Choroid plexus epithelial cell (primary cell): Measurements from ENCODE around the gene HS6ST3.

Experiments used
- DNase-seq: peaks from one replicate; pipeline ENCODE4 v3.0.0-alpha.2; 2010; ENCODE audit warnings: low read depth
- H3K4me3 ChIP-seq: 2 replicates; pipeline ENCODE4 v1.5.1; 2011; ENCODE audit warnings: low read depth, mild to moderate bottlenecking, control low read depth, low read length, moderate library complexity
- CTCF ChIP-seq: conservative IDR thresholded peaks from 2 replicates; pipeline ENCODE4 v1.5.1; 2011; ENCODE audit warnings: low read depth, mild to moderate bottlenecking, control low read depth, inconsistent platforms, low read length, moderate library complexity

HS6ST3 gene

GRCh38 chr13:96680898-96681297 is 591.0 kb downstream of the HS6ST3 start:
- no peak for DNase-seq
- no peak for TF ChIP-seq CTCF
- H3K4me3 ChIP-seq = no peak overlapping the region

GRCh38 chr13:96681766-96682165 is 591.9 kb downstream of the HS6ST3 start:
- TF ChIP-seq CTCF = no peak
- DNase-seq = no peak
- no peak overlapping the region for H3K4me3 ChIP-seq

- TF ChIP-seq CTCF = no peak
- no peak overlapping the region for H3K4me3 ChIP-seq
- DNase-seq = no peak
Observed at GRCh38 chr13:96684469-96684868, 594.6 kb downstream of the HS6ST3 start.

- DNase-seq = no peak
- H3K4me3 ChIP-seq = no peak overlapping the region
- no peak for TF ChIP-seq CTCF
Observed at GRCh38 chr13:96684907-96685306, 595.0 kb downstream of the HS6ST3 start.

- TF ChIP-seq CTCF = no peak
- H3K4me3 ChIP-seq = no peak overlapping the region
- no peak for DNase-seq
Observed at GRCh38 chr13:96686286-96686685, 596.4 kb downstream of the HS6ST3 start.

GRCh38 chr13:96687191-96687590 is 597.3 kb downstream of the HS6ST3 start:
- no peak for TF ChIP-seq CTCF
- no peak for DNase-seq
- no peak overlapping the region for H3K4me3 ChIP-seq

- no peak overlapping the region for H3K4me3 ChIP-seq
- DNase-seq = no peak
- no peak for TF ChIP-seq CTCF
Observed at GRCh38 chr13:96690998-96691397, 601.1 kb downstream of the HS6ST3 start.
